Neutrophil (primary cell): ENCODE data around the gene PTPRD.

Experiments used
- H3K27ac ChIP-seq: fragments of 200-600 bp; sonication (generic); 2 replicates; pipeline ENCODE4 v1.5.1; 2016; ENCODE audit warnings: mild to moderate bottlenecking, moderate library complexity
- H3K27me3 ChIP-seq: fragments of 200-600 bp; sonication (generic); 2 replicates; pipeline ENCODE4 v1.6.0; 2016; ENCODE audit warnings: mild to moderate bottlenecking
- H3K36me3 ChIP-seq: fragments of 200-600 bp; sonication (generic); 2 replicates; pipeline ENCODE4 v1.5.1; 2017
- H3K4me1 ChIP-seq, 2 experiments: fragments of 200-600 bp in 1 of 2; sonication (generic) in 1 of 2; 1 replicate in 1 of 2; 2 replicates in 1 of 2; pipeline versions ENCODE4 v1.5.1 to v1.6.1; 2013 to 2016; ENCODE audit warnings: low read depth in 1 of 2, low read length in 1 of 2, mild to moderate bottlenecking in 1 of 2, moderate library complexity in 1 of 2; ENCODE audit not compliant: control insufficient read depth in 1 of 2, insufficient read depth in 1 of 2
- H3K4me3 ChIP-seq, 2 experiments: fragments of 200-600 bp in 1 of 2; sonication (generic) in 1 of 2; 1 replicate in 1 of 2; 2 replicates in 1 of 2; pipeline ENCODE4 v1.5.1; 2013 to 2016; ENCODE audit warnings: low read depth in 1 of 2, low read length in 1 of 2, mild to moderate bottlenecking in 1 of 2, moderate library complexity in 1 of 2
- H3K9me3 ChIP-seq: fragments of 200-600 bp; sonication (generic); 2 replicates; pipeline ENCODE4 v1.5.1; 2016
- TF ChIP-seq, protein P1 (sequence below): fragments of 200-600 bp; sonication (generic); IDR thresholded peaks from 2 replicates; pipeline ENCODE4 v1.5.1; 2016; ENCODE audit warnings: antibody characterized with exemption

The PTPRD gene

DNA sequence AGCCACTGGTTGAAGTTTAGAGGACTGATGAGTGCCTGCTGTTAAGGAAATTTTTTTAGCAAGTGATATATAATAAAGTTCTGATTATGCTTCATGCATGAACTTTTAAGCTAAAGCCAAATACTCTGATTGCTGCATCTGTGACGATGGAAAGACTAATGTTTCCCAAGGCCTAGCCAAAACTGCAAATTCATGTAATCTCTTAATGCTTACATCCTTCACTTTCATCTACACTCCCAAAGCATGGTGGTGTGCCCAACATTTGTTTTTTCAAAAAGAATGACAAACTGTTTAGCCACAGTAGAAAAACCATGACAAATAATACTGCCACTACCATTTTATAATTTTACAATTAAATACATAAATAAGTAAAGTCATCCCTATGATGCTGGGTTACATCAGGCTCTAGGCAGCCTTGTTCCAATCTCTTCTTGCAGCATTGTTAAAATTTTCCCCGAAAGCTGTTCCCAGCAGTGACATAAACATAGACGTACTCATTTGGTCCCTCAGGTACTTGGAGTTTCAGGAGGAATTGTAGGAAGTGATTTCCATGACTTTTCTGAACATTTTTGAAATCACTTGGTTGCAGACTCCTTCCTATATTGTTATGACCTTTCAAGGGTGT is 2187.9 kb downstream of the PTPRD start:
- no peaks in the 10 kb centered on the region for H3K27me3 ChIP-seq
- TF ChIP-seq, protein P1, sequence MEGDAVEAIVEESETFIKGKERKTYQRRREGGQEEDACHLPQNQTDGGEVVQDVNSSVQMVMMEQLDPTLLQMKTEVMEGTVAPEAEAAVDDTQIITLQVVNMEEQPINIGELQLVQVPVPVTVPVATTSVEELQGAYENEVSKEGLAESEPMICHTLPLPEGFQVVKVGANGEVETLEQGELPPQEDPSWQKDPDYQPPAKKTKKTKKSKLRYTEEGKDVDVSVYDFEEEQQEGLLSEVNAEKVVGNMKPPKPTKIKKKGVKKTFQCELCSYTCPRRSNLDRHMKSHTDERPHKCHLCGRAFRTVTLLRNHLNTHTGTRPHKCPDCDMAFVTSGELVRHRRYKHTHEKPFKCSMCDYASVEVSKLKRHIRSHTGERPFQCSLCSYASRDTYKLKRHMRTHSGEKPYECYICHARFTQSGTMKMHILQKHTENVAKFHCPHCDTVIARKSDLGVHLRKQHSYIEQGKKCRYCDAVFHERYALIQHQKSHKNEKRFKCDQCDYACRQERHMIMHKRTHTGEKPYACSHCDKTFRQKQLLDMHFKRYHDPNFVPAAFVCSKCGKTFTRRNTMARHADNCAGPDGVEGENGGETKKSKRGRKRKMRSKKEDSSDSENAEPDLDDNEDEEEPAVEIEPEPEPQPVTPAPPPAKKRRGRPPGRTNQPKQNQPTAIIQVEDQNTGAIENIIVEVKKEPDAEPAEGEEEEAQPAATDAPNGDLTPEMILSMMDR: no peak
- H3K36me3 ChIP-seq: no peaks in the 10 kb centered on the region
- no peaks in the 10 kb centered on the region for H3K9me3 ChIP-seq
- H3K4me3 ChIP-seq: no peak overlapping the region
- no peak overlapping the region for H3K27ac ChIP-seq
- no peaks in the 10 kb centered on the region for H3K4me1 ChIP-seq

DNA sequence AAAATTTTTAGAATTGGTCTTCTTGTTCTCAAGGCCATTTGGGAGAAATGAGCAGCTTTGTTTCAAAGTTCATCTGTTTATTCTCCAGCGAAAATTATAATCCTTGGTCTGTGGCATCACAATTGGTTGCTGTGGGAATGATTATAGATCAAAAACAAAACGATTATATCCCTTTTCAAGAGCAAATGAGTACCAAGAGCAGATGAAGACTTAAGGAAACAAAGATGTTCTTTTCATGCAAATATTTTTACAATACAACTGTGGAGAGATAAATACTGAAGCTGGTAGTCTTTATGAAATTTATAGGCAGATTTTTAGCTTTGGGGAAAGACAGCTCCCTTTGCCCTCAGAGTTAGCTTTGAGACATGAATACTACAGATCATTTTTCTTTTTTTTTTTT is 2192.4 kb downstream of the PTPRD start:
- no peak overlapping the region for H3K4me3 ChIP-seq
- H3K27ac ChIP-seq: no peak overlapping the region
- H3K36me3 ChIP-seq: no peaks in the 10 kb centered on the region
- TF ChIP-seq, protein P1: no peak
- no peaks in the 10 kb centered on the region for H3K27me3 ChIP-seq
- no peaks in the 10 kb centered on the region for H3K9me3 ChIP-seq
- peaks cover 0 to 6% of the 10 kb centered on the region in 2 experiments for H3K4me1 ChIP-seq

DNA sequence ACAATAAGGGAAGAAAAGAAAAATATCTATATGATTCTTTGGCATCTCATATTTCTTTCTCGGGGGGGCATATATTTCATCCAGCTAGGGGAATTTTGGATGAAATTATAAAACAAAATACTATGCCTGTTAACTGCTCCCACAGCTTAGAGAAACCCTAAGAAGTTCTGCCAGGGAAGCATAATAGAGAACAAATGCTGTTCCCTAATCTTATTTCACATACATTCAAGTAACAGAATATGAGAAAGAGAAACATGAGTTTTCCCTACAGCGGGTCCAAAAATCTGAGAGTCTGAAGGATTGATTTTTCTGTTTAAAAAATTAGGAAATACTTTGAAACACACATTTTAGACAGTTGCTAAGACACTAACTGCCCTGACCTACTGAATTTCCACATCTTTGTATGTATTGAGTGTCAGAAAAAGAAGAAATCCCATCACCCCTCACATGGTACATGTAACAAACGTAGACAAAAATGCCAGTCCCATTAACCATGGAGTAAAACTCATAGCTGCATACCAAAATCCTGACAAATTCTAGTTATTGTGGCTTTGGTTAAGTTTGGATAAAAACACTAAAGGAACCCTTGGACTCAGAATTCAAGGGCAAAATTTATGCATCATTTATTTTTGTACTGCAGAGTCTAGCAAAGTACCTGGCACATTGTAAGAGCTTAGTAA is 2193.1 kb downstream of the PTPRD start:
- no peaks in the 10 kb centered on the region for H3K36me3 ChIP-seq
- H3K27ac ChIP-seq: no peak overlapping the region
- H3K27me3 ChIP-seq: no peaks in the 10 kb centered on the region
- TF ChIP-seq, protein P1: no peak
- H3K4me1 ChIP-seq: peaks cover 0 to 6% of the 10 kb centered on the region in 2 experiments
- H3K9me3 ChIP-seq: no peaks in the 10 kb centered on the region
- H3K4me3 ChIP-seq: no peak overlapping the region

DNA sequence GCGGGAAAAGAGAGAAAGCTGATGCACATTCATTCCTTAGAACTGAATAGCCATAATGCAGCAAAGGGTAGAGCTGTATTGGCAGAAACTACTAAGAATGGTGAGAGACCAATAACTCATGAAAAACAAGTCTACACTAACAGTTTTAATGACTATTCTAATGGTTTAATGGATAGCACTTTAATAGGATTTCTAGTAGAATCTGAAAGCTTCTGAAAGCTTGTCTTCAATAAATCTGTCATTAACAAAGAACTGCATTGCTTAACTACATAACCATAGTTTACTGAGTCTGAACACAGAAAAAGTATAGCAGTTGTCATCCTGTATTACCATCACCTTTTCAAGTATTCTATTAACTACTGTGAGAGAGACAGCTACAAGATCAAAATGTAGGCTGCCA is 2195.5 kb downstream of the PTPRD start:
- H3K36me3 ChIP-seq: no peaks in the 10 kb centered on the region
- no peak overlapping the region for H3K27ac ChIP-seq
- no peak overlapping the region for H3K4me3 ChIP-seq
- TF ChIP-seq, protein P1: no peak
- H3K27me3 ChIP-seq: no peaks in the 10 kb centered on the region
- peaks cover 0 to 6% of the 10 kb centered on the region in 2 experiments for H3K4me1 ChIP-seq
- no peaks in the 10 kb centered on the region for H3K9me3 ChIP-seq

DNA sequence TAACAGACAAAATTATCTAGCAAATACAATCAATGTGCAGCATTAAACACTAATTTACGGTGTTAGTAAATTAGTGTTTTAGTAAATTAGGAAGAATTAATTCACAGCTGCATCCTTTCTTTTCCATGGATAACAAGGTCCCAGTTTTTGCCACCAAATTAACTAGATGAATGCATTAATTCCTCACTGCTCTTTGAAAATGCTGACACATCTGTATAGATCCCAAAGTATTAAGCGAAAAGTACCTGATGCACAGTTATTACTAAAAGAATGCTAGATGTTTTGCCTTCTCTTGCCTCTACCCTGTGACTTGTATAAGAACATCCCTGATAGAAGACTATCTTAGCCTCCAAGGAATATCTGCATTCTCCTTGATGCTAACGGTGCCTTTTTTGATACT is 2200.5 kb downstream of the PTPRD start:
- H3K27ac ChIP-seq: no peak overlapping the region
- TF ChIP-seq, protein P1: no peak
- peaks cover 0 to 6% of the 10 kb centered on the region in 2 experiments for H3K4me1 ChIP-seq
- H3K27me3 ChIP-seq: no peaks in the 10 kb centered on the region
- H3K4me3 ChIP-seq: no peak overlapping the region
- H3K9me3 ChIP-seq: no peaks in the 10 kb centered on the region
- no peaks in the 10 kb centered on the region for H3K36me3 ChIP-seq
